ENCODE measurements around the gene LOX.

Gene LOX

DNA sequence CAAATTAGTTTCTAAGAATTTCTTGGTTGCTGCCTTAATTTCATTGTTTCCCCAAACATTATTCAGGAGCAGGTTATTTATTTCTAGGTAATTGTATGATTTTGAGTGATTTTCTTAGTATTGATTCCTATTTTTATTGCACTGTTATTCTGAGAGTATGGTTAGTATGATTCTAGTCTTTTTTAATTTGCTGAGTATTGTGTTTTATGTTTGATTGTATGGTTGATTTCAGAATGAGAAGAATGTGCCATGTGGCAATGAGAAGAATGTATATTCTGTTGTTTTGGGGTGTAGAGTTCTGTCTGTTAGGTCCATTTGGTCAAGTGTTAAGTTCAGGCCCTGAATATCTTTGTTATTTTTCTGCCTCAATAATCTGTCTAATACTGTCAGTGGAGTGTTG, 27.1 kb downstream of the LOX start:
- TF ChIP-seq, protein P1, sequence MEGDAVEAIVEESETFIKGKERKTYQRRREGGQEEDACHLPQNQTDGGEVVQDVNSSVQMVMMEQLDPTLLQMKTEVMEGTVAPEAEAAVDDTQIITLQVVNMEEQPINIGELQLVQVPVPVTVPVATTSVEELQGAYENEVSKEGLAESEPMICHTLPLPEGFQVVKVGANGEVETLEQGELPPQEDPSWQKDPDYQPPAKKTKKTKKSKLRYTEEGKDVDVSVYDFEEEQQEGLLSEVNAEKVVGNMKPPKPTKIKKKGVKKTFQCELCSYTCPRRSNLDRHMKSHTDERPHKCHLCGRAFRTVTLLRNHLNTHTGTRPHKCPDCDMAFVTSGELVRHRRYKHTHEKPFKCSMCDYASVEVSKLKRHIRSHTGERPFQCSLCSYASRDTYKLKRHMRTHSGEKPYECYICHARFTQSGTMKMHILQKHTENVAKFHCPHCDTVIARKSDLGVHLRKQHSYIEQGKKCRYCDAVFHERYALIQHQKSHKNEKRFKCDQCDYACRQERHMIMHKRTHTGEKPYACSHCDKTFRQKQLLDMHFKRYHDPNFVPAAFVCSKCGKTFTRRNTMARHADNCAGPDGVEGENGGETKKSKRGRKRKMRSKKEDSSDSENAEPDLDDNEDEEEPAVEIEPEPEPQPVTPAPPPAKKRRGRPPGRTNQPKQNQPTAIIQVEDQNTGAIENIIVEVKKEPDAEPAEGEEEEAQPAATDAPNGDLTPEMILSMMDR (conservative IDR thresholded peaks at IDR 0.05; ENCODE audit: low read length): no peak
- no peak for DNase-seq (ENCODE audit: low read depth)
- H3K4me3 ChIP-seq (ENCODE audit: low read length): no peak overlapping the region

GRCh38 chr5:122040636-122041302, 37.3 kb downstream of the LOX start:
- no peak for DNase-seq (ENCODE audit: low read depth)
- no peak overlapping the region for H3K4me3 ChIP-seq (ENCODE audit: low read length)
- TF ChIP-seq, protein P1 (conservative IDR thresholded peaks at IDR 0.05; ENCODE audit: low read length): no peak

DNA sequence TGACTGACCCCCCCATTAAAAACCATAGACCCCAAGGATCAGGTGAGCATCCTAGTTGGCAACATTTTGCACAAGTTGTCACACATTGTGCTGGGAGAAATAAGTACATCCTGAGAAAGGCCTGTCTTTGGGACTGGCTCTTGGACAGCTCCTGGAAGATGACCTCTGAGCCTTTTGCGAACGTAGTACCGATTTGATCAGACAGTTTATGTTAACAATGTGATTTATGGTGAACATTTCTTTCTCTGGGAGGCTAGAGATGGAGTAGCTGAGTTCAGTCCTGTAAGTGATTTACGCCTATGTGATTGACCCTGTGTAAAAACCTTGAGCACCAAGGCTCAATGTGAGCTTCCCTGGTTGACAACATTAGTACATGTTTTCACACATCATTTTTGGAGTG, 41.7 kb downstream of the LOX start:
- DNase-seq (ENCODE audit: low read depth): no peak
- TF ChIP-seq, protein P1 (conservative IDR thresholded peaks at IDR 0.05; ENCODE audit: low read length): no peak
- H3K4me3 ChIP-seq (ENCODE audit: low read length): no peak overlapping the region

DNA sequence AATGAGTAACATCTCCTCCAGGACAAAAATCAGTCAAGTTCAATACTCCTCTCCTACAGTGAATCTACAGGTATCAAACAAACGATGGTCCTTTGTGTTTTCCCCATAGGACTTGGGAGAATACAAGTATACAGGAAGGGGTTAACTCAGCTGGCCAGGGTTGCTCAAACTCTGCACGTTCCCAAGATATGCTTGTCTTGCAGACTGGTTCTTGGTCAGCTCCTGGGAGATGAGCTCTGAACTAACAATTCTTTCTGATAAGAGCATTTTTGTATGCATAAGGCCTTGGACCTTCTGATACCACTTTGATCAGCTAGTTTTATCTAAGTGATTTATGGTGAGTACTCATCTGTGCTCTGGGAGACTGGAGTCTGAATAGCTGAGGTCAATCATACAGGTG, 42.1 kb downstream of the LOX start:
- no peak for DNase-seq (ENCODE audit: low read depth)
- TF ChIP-seq, protein P1 (conservative IDR thresholded peaks at IDR 0.05; ENCODE audit: low read length): no peak
- no peak overlapping the region for H3K4me3 ChIP-seq (ENCODE audit: low read length)

DNA sequence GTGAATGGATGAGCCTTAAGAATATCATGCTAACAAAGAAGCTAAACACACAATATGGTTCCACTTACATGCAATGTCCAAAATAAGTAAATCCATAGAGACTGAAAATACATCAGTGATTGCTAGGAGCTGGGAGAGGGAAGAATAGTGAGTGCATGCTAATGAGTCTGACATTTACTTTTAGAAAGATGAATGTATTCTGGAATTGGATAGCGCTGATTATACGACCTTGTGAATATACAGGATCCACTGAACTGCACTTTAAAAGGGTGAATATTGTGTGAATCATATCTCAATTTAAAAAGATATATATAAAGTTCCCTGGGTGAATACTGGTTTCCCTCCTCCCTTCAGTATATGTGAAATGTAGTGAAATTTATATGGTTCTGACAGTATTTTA, 46.2 kb downstream of the LOX start:
- DNase-seq (ENCODE audit: low read depth): no peak
- H3K4me3 ChIP-seq (ENCODE audit: low read length): no peak overlapping the region
- TF ChIP-seq, protein P1 (conservative IDR thresholded peaks at IDR 0.05; ENCODE audit: low read length): no peak

- DNase-seq (ENCODE audit: low read depth): no peak
- TF ChIP-seq, protein P1 (conservative IDR thresholded peaks at IDR 0.05; ENCODE audit: low read length): no peak; the same call in 1 of the 2 replicates
- no peak overlapping the region for H3K4me3 ChIP-seq (ENCODE audit: low read length)
These were observed 47.8 kb downstream of the LOX start for GRCh38 chr5:122030251-122030650.

DNA sequence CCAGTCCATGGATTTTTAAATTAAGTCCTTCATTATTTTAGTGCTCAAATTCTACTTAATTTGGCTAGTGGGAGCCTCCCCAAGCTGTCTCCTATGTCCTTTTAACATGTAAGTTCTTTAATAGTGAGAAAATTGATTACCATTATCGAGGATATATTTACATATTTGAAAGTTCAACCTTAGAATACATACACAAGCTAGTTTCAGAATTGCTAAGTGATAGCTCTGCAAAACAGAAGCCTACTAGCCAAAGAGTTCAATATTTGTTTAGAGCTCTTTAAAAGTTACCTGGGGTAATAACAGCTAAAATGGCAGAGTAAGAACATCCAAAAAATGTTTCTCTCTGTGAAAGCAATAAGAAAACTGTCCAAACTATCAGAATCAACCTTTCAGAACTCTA, 48.2 kb downstream of the LOX start:
- DNase-seq (ENCODE audit: low read depth): no peak
- TF ChIP-seq, protein P1 (conservative IDR thresholded peaks at IDR 0.05; ENCODE audit: low read length): no peak
- H3K4me3 ChIP-seq (ENCODE audit: low read length): no peak overlapping the region
